ENCODE results near the gene FKTN.

The FKTN gene

GRCh38 chr9:105679257-105680022 is 121.5 kb downstream of the FKTN start:
- DNase-seq: no peak

GRCh38 chr9:105681313-105681712 is 123.4 kb downstream of the FKTN start:
- no peak for DNase-seq

DNA sequence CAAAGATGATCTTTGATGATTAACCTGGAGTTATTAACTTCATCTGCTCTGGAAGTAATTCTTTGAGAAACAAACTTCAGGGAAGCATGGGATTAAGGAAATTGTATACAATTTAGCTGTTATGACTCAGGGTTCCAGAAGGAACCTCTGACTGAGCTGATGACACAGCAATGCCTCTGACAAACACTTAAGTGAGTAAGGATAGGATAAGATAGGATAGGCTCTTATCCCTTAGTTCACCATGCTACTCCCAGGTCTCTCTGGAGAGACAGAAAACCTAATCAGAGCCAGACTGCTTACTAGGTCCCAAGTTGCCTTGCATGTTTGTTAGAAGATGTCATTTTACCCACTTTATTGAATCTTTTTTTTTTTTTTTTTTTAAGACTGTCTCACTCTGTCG is 123.8 kb downstream of the FKTN start:
- no peak for DNase-seq

- DNase-seq: no peak
Measured at GRCh38 chr9:105683688-105684275, 125.9 kb downstream of the FKTN start.

- DNase-seq: no peak
Measured at GRCh38 chr9:105686936-105687335, 129.0 kb downstream of the FKTN start.

All from stimulated activated CD4-positive, alpha-beta T cell treated with anti-CD3 and anti-CD28 coated beads, Interleukin-4, amount 100 ng/mL, for 1 hour (primary cell).